Prostate gland (tissue), 2 donors: Measurements from ENCODE around the gene BEST3. TPM values are rescaled to one million over a fixed set of nuclear protein-coding genes. Genes with fewer than 3 reads are reported as not detected.

Source experiments
- DNase-seq: peaks from one replicate; pipeline ENCODE4 v3.0.0-alpha.2; 2019; ENCODE audit warnings: low spot score
- H3K27ac ChIP-seq, 2 donors: fragments of 200-600 bp; sonication (generic); 2 replicates each; pipeline ENCODE4 v1.5.1; 2017 to 2019
- H3K27me3 ChIP-seq: fragments of 200-600 bp; sonication (generic); replicated peaks from 2 replicates; pipeline ENCODE4 v1.5.1; 2019; ENCODE audit not compliant: insufficient read depth
- H3K36me3 ChIP-seq, 2 donors: fragments of 200-600 bp; sonication (generic); 1 replicate in 1 of 2; 2 replicates in 1 of 2; pipeline versions ENCODE4 v1.5.1 to v1.8.1; 2017 to 2019
- H3K4me1 ChIP-seq: fragments of 200-600 bp; sonication (generic); replicated peaks from 2 replicates; pipeline ENCODE4 v1.5.1; 2019
- H3K4me3 ChIP-seq, 2 donors: fragments of 200-600 bp; sonication (generic); 2 replicates each; pipeline ENCODE4 v1.5.1; 2017 to 2019
- H3K9me3 ChIP-seq: fragments of 200-600 bp; sonication (generic); 2 replicates; pipeline ENCODE4 v1.5.1; 2017
- POLR2A ChIP-seq: fragments of 450-650 bp; IDR thresholded peaks from one replicate; pipeline ENCODE4 v1.6.1; 2016; ENCODE audit warnings: antibody characterized with exemption, mild to moderate bottlenecking
- POLR2AphosphoS5 ChIP-seq: sonication (generic); formaldehyde crosslinking; IDR thresholded peaks from one replicate; pipeline ENCODE4 v1.6.1; 2017; ENCODE audit warnings: antibody characterized with exemption
- WGBS: methylation state at CpG from one replicate; pipeline ENCODE4 v1.1.5; 2018; 5-methylcytosine and 5-hydroxymethylcytosine counted together
- intact Hi-C: fragments of 100-400 bp; cut with DNase I; formaldehyde crosslinking; loops from one replicate; pipeline ENCODE4 v1.14.2; 2022
- total RNA-seq, 2 donors: library from RNA; depleted of rRNA; stranded (reverse); fragments of >200 nt; gene quantifications; one replicate each; pipeline ENCODE4 v1.1.0, GENCODE V29; 2016
- TF ChIP-seq, protein P1 (sequence below), 4 experiments: fragments of 200-600 bp in 2 of 4; fragments of 450-650 bp in 2 of 4; sonication (generic) in 2 of 4; IDR thresholded peaks; 1 replicate in 3 of 4; 2 replicates in 1 of 4; pipeline ENCODE4 v1.5.1; 2016 to 2019; ENCODE audit warnings: antibody characterized with exemption in 4 of 4, mild to moderate bottlenecking in 2 of 4, moderate library complexity in 2 of 4

The BEST3 gene
- total RNA-seq, 2 donors from 2014 or later, result 0.85 to 2.1 TPM

DNA sequence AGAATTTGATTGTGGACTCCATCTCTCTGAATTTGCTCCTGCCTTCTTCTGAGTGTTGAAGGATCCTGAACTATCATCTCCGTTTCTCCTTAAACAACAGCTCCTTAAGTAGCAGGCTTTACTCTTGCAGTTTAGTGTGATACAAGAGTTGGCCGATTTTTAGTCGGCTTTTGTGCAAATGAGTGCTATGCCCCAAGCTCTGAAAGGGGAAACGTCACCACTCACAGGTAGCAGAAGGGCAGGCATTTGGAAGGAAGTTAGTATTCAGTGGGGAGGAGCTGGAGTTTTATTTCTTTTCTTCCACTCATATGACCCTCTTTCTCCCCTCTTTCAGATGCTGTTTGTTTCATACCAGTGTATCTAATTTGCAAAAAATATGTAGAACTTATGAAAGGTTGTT lies 51.9 kb downstream of the BEST3 start:
- H3K4me3 ChIP-seq, result no peak overlapping the region
- no peaks in the 10 kb centered on the region for H3K9me3 ChIP-seq
- no peak for DNase-seq
- no peak overlapping the region for H3K27ac ChIP-seq
- intact Hi-C loops, result no loop called here
- 57% methylated on average over 4 of the region's 4 CpGs for WGBS
- H3K36me3 ChIP-seq, result no peaks in the 10 kb centered on the region
- TF ChIP-seq POLR2A (no peak), POLR2AphosphoS5 (no peak)
- TF ChIP-seq, protein P1, sequence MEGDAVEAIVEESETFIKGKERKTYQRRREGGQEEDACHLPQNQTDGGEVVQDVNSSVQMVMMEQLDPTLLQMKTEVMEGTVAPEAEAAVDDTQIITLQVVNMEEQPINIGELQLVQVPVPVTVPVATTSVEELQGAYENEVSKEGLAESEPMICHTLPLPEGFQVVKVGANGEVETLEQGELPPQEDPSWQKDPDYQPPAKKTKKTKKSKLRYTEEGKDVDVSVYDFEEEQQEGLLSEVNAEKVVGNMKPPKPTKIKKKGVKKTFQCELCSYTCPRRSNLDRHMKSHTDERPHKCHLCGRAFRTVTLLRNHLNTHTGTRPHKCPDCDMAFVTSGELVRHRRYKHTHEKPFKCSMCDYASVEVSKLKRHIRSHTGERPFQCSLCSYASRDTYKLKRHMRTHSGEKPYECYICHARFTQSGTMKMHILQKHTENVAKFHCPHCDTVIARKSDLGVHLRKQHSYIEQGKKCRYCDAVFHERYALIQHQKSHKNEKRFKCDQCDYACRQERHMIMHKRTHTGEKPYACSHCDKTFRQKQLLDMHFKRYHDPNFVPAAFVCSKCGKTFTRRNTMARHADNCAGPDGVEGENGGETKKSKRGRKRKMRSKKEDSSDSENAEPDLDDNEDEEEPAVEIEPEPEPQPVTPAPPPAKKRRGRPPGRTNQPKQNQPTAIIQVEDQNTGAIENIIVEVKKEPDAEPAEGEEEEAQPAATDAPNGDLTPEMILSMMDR (IDR thresholded peaks at IDR 0.05), result no peak
- no peaks in the 10 kb centered on the region for H3K4me1 ChIP-seq
- no peaks in the 10 kb centered on the region for H3K27me3 ChIP-seq

DNA sequence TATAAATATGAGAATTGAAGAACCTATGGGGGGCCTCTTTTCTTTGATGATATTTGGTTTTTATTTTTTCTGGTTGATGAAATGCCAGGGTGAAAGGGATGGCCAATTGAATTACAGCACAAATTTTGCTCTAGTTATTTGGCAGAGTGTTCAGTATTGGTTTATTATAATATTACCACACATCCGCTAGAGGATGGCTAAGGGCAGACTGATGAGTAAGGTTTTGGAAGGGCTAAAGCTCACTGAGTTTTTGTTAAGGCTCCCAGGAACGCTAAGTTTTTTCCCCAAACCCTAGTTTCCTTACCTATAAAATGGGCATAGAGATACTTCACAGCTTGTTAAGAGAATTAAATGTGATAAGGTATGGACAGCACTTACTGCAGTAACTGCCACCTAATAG lies 54.1 kb downstream of the BEST3 start:
- Histone ChIP-seq H3K4me3 (no peak overlapping the region), H3K27ac (no peak overlapping the region), H3K36me3 (no peaks in the 10 kb centered on the region), H3K4me1 (no peaks in the 10 kb centered on the region), H3K9me3 (no peaks in the 10 kb centered on the region), H3K27me3 (no peaks in the 10 kb centered on the region)
- 90% methylated on average over 2 of the region's 2 CpGs for WGBS
- TF ChIP-seq, protein P1 (IDR thresholded peaks at IDR 0.05), result no peak
- no peak for TF ChIP-seq POLR2AphosphoS5
- no peak for TF ChIP-seq POLR2A
- no peak for DNase-seq
- intact Hi-C loops, result no loop called here

DNA sequence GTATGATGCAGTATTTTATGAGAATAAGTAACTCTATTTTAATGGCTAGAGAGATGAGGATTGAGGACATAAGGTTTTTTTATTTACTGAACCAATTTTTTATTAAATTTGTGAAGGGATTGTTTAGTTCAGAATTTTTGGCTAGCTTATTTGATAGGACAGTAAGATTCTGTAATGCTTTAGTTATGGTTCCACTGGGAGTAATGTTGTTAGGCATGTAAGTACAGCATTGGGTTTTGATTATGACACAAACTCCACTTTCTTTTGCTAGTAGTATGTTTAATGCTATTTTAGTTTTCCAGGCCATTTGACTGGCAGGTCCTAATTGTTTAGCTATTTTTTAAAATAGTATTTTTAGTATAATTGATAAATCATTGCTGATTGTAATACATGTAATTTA lies 54.6 kb downstream of the BEST3 start:
- Histone ChIP-seq H3K4me3 (no peak overlapping the region), H3K27ac (no peak overlapping the region), H3K9me3 (no peaks in the 10 kb centered on the region), H3K27me3 (no peaks in the 10 kb centered on the region), H3K4me1 (no peaks in the 10 kb centered on the region), H3K36me3 (no peaks in the 10 kb centered on the region)
- no peak for DNase-seq
- intact Hi-C loops, result no loop called here
- TF ChIP-seq POLR2AphosphoS5, result no peak
- TF ChIP-seq, protein P1 (IDR thresholded peaks at IDR 0.05), result no peak
- no peak for TF ChIP-seq POLR2A

DNA sequence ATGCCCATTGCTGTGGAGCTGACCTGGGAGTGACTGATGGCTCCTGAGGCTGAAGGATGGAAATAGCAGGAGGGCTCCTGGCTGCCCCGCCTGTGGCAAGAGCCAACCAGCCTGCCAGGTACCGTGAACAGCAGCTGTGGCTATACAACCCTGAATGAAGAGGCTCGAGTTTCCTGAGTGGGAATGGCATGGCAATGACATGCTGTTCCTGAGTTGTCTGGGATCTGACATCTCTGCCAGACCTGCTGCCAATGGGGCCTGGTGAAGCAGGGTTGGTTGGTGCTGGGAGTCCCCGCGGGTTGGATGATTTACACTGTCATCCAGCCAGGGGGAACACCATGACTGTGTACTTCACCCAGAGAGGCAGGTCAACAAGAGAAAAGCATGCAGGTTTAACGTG lies 56.6 kb downstream of the BEST3 start:
- H3K27ac ChIP-seq, result no peak overlapping the region
- no peaks in the 10 kb centered on the region for H3K27me3 ChIP-seq
- no peak for DNase-seq
- 68% methylated on average over 6 of the region's 6 CpGs for WGBS
- no peaks in the 10 kb centered on the region for H3K9me3 ChIP-seq
- no peaks in the 10 kb centered on the region for H3K36me3 ChIP-seq
- H3K4me1 ChIP-seq, result no peaks in the 10 kb centered on the region
- intact Hi-C loops, result no loop called here
- H3K4me3 ChIP-seq, result no peak overlapping the region
- TF ChIP-seq, protein P1 (IDR thresholded peaks at IDR 0.05), result no peak
- TF ChIP-seq POLR2A (no peak), POLR2AphosphoS5 (no peak)

DNA sequence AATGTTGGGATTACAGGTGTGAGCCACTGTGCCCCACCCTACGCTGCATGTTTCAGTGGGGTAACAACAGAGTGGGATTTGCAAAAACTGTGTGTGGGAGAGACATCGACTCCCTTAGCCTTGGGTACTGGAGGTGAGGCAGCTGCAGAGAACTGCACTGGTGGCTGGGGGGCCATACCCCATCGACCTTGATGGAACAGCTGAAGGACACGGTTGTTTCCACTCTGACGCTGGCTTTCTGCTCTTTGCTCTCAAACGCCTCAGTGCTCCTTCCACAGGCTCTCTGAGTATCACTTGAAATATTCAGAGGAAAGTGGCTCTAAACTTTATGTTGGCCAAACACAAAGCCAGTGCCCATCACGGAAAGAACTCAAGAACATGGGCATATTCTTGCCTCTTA lies 57.6 kb downstream of the BEST3 start:
- Histone ChIP-seq H3K27me3 (no peaks in the 10 kb centered on the region), H3K4me1 (no peaks in the 10 kb centered on the region), H3K36me3 (no peaks in the 10 kb centered on the region), H3K4me3 (no peak overlapping the region), H3K9me3 (no peaks in the 10 kb centered on the region), H3K27ac (no peak overlapping the region)
- intact Hi-C loops, result no loop called here
- WGBS, result 86% methylated on average over 7 of the region's 7 CpGs
- DNase-seq, result no peak
- no peak for TF ChIP-seq POLR2AphosphoS5
